HUDEP-2 (cell line): ENCODE measurements around the gene DNAI1.

Source experiments
- DNase-seq, 76 experiments: peaks; one replicate each; lab custom pipeline; 2025; ENCODE audit not compliant: unreplicated experiment in 76 of 76; lab: John Stamatoyannopoulos, UW

The DNAI1 gene

GRCh38 chr9:34555936-34556525, 97.4 kb downstream of the DNAI1 start:
- no peak for DNase-seq

GRCh38 chr9:34556949-34557348, 98.3 kb downstream of the DNAI1 start:
- DNase-seq, result no peak

- no peak for DNase-seq
Observed at GRCh38 chr9:34557426-34558321, 99.1 kb downstream of the DNAI1 start.

- DNase-seq, result no peak
Observed at GRCh38 chr9:34558364-34558763, 99.8 kb downstream of the DNAI1 start.

- no peak for DNase-seq
Observed at GRCh38 chr9:34558919-34559623, 100.5 kb downstream of the DNAI1 start.

GRCh38 chr9:34559624-34560455, 101.2 kb downstream of the DNAI1 start:
- DNase-seq, result peak in 4 of 76 experiments; percentile 8 to 13 (median 11)

- peak in 1 of 76 experiments; percentile 5 for DNase-seq
Observed at GRCh38 chr9:34560599-34561214, 102.1 kb downstream of the DNAI1 start.

GRCh38 chr9:34562135-34562745, 103.6 kb downstream of the DNAI1 start:
- peak in 12 of 76 experiments; percentile 1 to 32 (median 6) for DNase-seq

- no peak for DNase-seq
Observed at GRCh38 chr9:34563262-34563661, 104.7 kb downstream of the DNAI1 start.

GRCh38 chr9:34564617-34565016, 106.0 kb downstream of the DNAI1 start:
- DNase-seq, result no peak

- DNase-seq, result no peak
Observed at GRCh38 chr9:34565856-34566255, 107.3 kb downstream of the DNAI1 start.

- no peak for DNase-seq
Observed at GRCh38 chr9:34566322-34566721, 107.7 kb downstream of the DNAI1 start.

GRCh38 chr9:34566972-34567371, 108.4 kb downstream of the DNAI1 start:
- no peak for DNase-seq

GRCh38 chr9:34568133-34568532, 109.5 kb downstream of the DNAI1 start:
- DNase-seq, result no peak

GRCh38 chr9:34568774-34569173, 110.2 kb downstream of the DNAI1 start:
- DNase-seq, result no peak

GRCh38 chr9:34570376-34570775, 111.8 kb downstream of the DNAI1 start:
- no peak for DNase-seq
